ENCODE data around the gene C9orf43. TPM values are rescaled to one million over a fixed set of nuclear protein-coding genes. Genes with fewer than 3 reads are reported as not detected.

C9orf43 gene
- total and polyA plus RNA-seq, 10 of the 15 experiments (the other 5 are each of a cell fraction or from before 2014, with no cell fraction given) = 0.08 to 0.79 (median 0.55) TPM

GRCh38 chr9:113474360-113475028 lies 63.9 kb downstream of the C9orf43 start:
- Histone ChIP-seq H3K4me3 (no peak overlapping the region), H3K79me2 (ENCODE audit: control insufficient read depth, insufficient read depth, low read length) (no peaks in the 10 kb centered on the region), H3K27me3 (replicated peaks in 1 of 2; ENCODE audit: control insufficient read depth in 2 of 2, insufficient read depth in 2 of 2, low read length in 1 of 2) (no peaks in the 10 kb centered on the region; a peak in 1 of 4 replicates), H3K9me3 (replicated peaks; ENCODE audit: control insufficient read depth, insufficient read depth, low read length) (no peaks in the 10 kb centered on the region), H3K4me1 (ENCODE audit: control insufficient read depth, insufficient read depth, low read length) (no peaks in the 10 kb centered on the region), H3K36me3 (ENCODE audit: control insufficient read depth in 2 of 2, insufficient read depth in 2 of 2, low read length in 1 of 2) (no peaks in the 10 kb centered on the region), H3K4me2 (ENCODE audit: control insufficient read depth, insufficient read depth) (no peak overlapping the region), H4K20me1 (ENCODE audit: control insufficient read depth, insufficient read depth) (no peaks in the 10 kb centered on the region), H3K9ac (ENCODE audit: control insufficient read depth, insufficient read depth, low read length) (no peak overlapping the region), H2AFZ (ENCODE audit: control insufficient read depth, low read depth, low read length) (no peak overlapping the region), H3K27ac (ENCODE audit: control insufficient read depth, insufficient read depth) (no peak overlapping the region)
- no peak for ATAC-seq
- no TSS peak for BruUV-seq (replicated peaks)
- ChIA-PET POLR2A (interaction anchor here (1.1 kb wide), 2 partner anchors 9 to 18 kb away, joined by 3 read pairs; no protein-coding TSS in a partner anchor), CTCF (interaction anchor here (1.3 to 1.7 kb wide), 3 partner anchors 9 to 200 kb away, joined by 3 to 5 read pairs (median 3); partner anchors contain the start of gene CDC26), RAD21 (ENCODE audit: unreplicated experiment) (interaction anchor here (0.5 kb wide), 1 partner anchor 42 kb away, joined by 3 read pairs; no protein-coding TSS in a partner anchor), SMC1A (ENCODE audit: uncharacterized antibody, unreplicated experiment) (interaction anchor here (0.8 to 1.6 kb wide), 3 partner anchors 10 to 35 kb away, joined by 3 to 5 read pairs (median 3); no protein-coding TSS in a partner anchor)
- 45% methylated on average over 8 of the region's 8 CpGs for WGBS (ENCODE audit: insufficient coverage, insufficient replicate concordance, low lambda C conversion rate, missing lambda C conversion rate)
- no peak for DNase-seq (ENCODE audit: low read depth, low spot score)
- FAIRE-seq = no peak
- in situ Hi-C loops (cut with MboI) = loop anchor here (25.0 kb wide), 1 partner anchor 563 kb away; no protein-coding TSS in a partner anchor
- intact Hi-C loops (cut with micrococcal nuclease; ENCODE audit: unreplicated experiment) = no loop called here
- TF ChIP-seq CEBPB (IDR thresholded peaks at IDR 0.05; ENCODE audit: borderline replicate concordance in 1 of 2, low read depth in 2 of 2, low read length in 2 of 2) = no peak
- no peak for TF ChIP-seq ATF3 (IDR thresholded peaks at IDR 0.05; ENCODE audit: borderline replicate concordance, extremely low read depth, low read depth, low read length)
- TF ChIP-seq ATF7 (IDR thresholded peaks at IDR 0.05; ENCODE audit: low read depth) = no peak
- TF ChIP-seq TCF3 (IDR thresholded peaks at IDR 0.05; ENCODE audit: borderline replicate concordance, insufficient read depth, low read depth, low read length) = no peak
- TF ChIP-seq NFXL1 (IDR thresholded peaks at IDR 0.05; ENCODE audit: borderline replicate concordance) = no peak
- TF ChIP-seq MYB (IDR thresholded peaks at IDR 0.05; ENCODE audit: borderline replicate concordance, low read depth, low read length) = no peak
- TF ChIP-seq MTA2 (IDR thresholded peaks at IDR 0.05; ENCODE audit: low read depth) = no peak
- TF ChIP-seq EGR1 (IDR thresholded peaks at IDR 0.05; ENCODE audit: borderline replicate concordance in 1 of 2, low read depth in 2 of 2, low read length in 2 of 2) = no peak
- no peak for TF ChIP-seq ZZZ3 (IDR thresholded peaks at IDR 0.05; ENCODE audit: control insufficient read depth, insufficient read length, low read depth)
